GM12874 (cell line): ENCODE measurements around the gene PROS1.

Experiments used
- CTCF ChIP-seq: IDR thresholded peaks from 2 replicates; pipeline ENCODE4 v1.5.1; 2011; ENCODE audit warnings: low read depth, mild to moderate bottlenecking, control low read depth, low read length, moderate library complexity; ENCODE audit not compliant: insufficient read depth

The PROS1 gene

DNA sequence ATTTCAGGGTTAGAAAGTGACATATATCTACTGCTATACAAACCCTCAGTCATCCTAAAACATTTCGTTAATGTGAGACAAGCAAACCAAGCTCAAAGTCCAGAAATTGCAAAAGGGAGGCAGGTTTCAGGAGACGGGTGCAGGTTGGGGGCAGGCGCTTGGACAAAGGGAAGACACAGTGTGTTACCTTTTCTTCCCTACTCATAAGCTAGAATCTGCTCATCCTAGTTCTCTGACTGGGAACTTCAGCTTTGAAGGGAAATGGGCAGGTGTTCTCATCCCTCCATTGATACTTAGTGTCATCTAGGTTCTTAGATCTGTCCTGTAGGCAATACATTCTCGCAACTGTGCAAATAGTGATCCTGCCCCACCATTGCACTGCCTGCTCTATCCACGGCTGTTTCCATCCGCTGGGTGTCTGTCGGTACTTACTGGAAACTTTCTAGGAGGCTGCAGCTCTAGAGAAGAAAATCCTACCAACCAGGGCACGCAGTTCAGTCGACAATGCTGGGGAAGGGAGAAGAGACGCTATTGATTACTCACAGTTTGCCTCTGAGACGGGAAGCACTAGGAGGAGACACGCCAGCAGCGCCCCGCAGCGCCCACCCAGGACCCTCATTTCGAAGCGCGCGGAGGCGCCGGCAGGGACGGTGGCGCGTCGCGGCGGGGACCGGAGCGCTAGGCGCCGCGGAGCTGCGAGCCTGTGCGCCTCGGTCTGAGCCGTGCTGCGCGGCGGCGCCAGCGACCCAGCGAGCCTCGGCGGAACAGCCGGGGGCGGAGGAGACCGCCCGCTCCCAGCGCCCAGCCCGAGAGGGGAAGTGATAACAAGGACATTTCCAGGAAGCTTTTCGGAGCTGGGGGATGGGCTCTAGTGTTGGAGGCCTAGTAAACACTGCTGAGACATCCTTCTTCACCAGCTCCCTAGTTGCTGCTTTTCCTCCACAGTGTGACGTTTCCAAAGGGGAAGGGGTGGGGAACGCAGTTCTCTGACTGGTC is at the start of gene PROS1:
Gene PROS1, minus strand, starts transcription at position 766 of the 996 bp plus-strand sequence. Its CDS starts 147 bp downstream, at position 619.
- TF ChIP-seq CTCF: no peak

- TF ChIP-seq CTCF: no peak
Measured at GRCh38 chr3:94020293-94020692, 46.6 kb upstream of the PROS1 start.

- no peak for TF ChIP-seq CTCF
Measured at GRCh38 chr3:94019659-94020058, 46.0 kb upstream of the PROS1 start.

DNA sequence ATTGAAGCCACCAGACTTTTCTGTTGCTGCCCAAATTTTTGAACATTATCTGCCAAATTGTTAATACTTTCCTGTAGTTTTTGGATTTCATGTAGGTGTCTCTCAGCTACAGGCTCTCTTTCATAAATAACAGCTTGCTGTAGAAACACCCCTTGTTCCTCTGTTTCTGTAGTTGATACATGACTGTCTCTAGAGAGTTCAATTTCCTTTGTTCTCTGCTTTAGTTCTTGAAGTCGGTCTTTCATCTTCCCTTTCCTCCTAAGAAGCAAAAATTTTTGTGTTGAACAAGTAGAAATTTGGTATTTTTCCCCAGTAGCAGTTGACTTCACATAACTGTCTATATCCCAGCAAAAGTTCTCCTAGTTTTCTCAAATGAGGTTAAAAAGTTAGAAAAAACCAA is 41.3 kb upstream of the PROS1 start:
- TF ChIP-seq CTCF: no peak

DNA sequence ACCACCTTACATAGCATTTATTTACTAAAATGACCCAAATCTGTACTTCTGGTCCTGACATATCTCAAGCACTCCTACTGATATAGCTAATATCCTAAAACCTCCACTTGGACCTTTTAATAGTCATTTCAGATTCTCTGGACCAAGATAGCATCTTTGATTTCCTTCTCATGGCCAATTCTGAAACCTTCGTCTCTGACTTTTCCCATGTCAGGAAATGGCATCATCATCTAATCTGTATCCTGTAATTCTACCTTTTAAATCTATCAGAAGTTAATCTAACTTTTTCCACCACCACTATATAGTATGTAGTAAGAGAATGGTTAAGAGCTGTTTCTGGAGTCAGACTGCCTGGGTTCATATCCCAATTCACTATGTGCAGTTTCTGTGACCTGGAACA is 38.5 kb upstream of the PROS1 start:
- TF ChIP-seq CTCF: no peak

DNA sequence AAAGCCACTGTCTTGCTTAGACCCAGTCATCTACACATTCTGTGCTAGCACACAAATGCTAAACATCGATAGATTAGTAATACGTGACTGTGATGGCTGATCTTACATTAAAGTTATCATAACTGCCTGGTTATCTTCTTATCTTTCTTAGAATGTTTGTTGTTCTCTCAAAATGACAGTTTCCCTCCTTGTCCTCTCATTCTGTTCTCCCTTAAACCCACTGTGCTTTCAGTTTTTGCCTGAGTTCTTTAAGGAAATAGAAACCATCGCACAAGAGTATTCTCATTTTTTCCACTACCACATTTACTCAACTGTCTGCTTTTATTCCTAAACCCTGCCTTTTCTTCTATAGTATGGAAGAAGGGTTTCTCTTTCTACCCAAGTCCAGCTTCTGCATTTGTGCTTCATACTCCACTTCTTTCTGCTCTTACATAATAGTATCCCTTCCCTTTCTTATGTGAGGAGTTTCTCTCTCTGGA is 37.6 kb upstream of the PROS1 start:
- no peak for TF ChIP-seq CTCF

- no peak for TF ChIP-seq CTCF
Measured at GRCh38 chr3:94009608-94010007, 35.9 kb upstream of the PROS1 start.
